Measurements from ENCODE around the gene ANKS1B. TPM values are rescaled to one million over a fixed set of nuclear protein-coding genes. Genes with fewer than 3 reads are reported as not detected.

The ANKS1B gene
- total and polyA plus RNA-seq, 3 experiments from 2014 or later, result 0.39 to 0.60 TPM; not detected in 1

- POLR2A ChIA-PET, result no interaction called here
Observed at GRCh38 chr12:99552022-99552421, 432.7 kb downstream of the ANKS1B start.

GRCh38 chr12:99549651-99550050, 435.1 kb downstream of the ANKS1B start:
- Histone ChIP-seq H3K4me1 (ENCODE audit: insufficient read depth, low read length) (no peaks in the 10 kb centered on the region), H3K27me3 (ENCODE audit: insufficient read depth, low read length, poor library complexity, severe bottlenecking) (no peaks in the 10 kb centered on the region), H3K9me3 (ENCODE audit: low read length) (no peaks in the 10 kb centered on the region), H3K27ac (ENCODE audit: low read depth, low read length) (no peak overlapping the region), H3K36me3 (ENCODE audit: insufficient read depth, low read length) (no peaks in the 10 kb centered on the region), H3K4me3 (ENCODE audit: low read length) (no peak overlapping the region)
- CTCF ChIA-PET, result no interaction called here
- Mint-ChIP-seq H3K36me3 (no peaks in the 10 kb centered on the region), H3K27ac (no peak overlapping the region), H3K4me1 (no peaks in the 10 kb centered on the region), H3K9me3 (peaks cover 3 to 24% (median 6%) of the 10 kb centered on the region in 5 donors), H3K27me3 (no peaks in the 10 kb centered on the region), H3K4me3 (no peak overlapping the region)
- POLR2A ChIA-PET, result no interaction called here
- DNase-seq, result no peak

More at GRCh38 chr12:99552022-99552421, 432.7 kb downstream of the ANKS1B start:
- Histone ChIP-seq H3K4me1 (ENCODE audit: insufficient read depth, low read length) (no peaks in the 10 kb centered on the region), H3K4me3 (ENCODE audit: low read length) (no peak overlapping the region), H3K27me3 (ENCODE audit: insufficient read depth, low read length, poor library complexity, severe bottlenecking) (no peaks in the 10 kb centered on the region), H3K9me3 (ENCODE audit: low read length) (no peaks in the 10 kb centered on the region), H3K27ac (ENCODE audit: low read depth, low read length) (no peak overlapping the region), H3K36me3 (ENCODE audit: insufficient read depth, low read length) (no peaks in the 10 kb centered on the region)
- Mint-ChIP-seq H3K27ac (no peak overlapping the region), H3K36me3 (no peaks in the 10 kb centered on the region), H3K27me3 (no peaks in the 10 kb centered on the region), H3K4me1 (no peaks in the 10 kb centered on the region), H3K4me3 (no peak overlapping the region), H3K9me3 (peaks cover 8 to 26% (median 9%) of the 10 kb centered on the region in 5 donors)
- DNase-seq, result no peak
- CTCF ChIA-PET, result no interaction called here

- H3K36me3 ChIP-seq (ENCODE audit: insufficient read depth, low read length), result no peaks in the 10 kb centered on the region
- H3K27me3 ChIP-seq (ENCODE audit: insufficient read depth, low read length, poor library complexity, severe bottlenecking), result no peaks in the 10 kb centered on the region
- no peak for DNase-seq
- H3K4me1 ChIP-seq (ENCODE audit: insufficient read depth, low read length), result no peaks in the 10 kb centered on the region
- POLR2A ChIA-PET, result no interaction called here
- H3K4me1 Mint-ChIP-seq, result no peaks in the 10 kb centered on the region
- H3K27ac Mint-ChIP-seq, result no peak overlapping the region
- H3K4me3 ChIP-seq (ENCODE audit: low read length), result no peak overlapping the region
- CTCF ChIA-PET, result no interaction called here
- no peaks in the 10 kb centered on the region for H3K9me3 ChIP-seq (ENCODE audit: low read length)
- no peak overlapping the region for H3K4me3 Mint-ChIP-seq
- H3K27ac ChIP-seq (ENCODE audit: low read depth, low read length), result no peak overlapping the region
- H3K27me3 Mint-ChIP-seq, result no peaks in the 10 kb centered on the region
- peaks cover 2 to 24% (median 6%) of the 10 kb centered on the region in 5 donors for H3K9me3 Mint-ChIP-seq
- no peaks in the 10 kb centered on the region for H3K36me3 Mint-ChIP-seq
Observed at GRCh38 chr12:99549196-99549595, 435.5 kb downstream of the ANKS1B start.

- CTCF ChIA-PET, result no interaction called here
- Mint-ChIP-seq H3K27me3 (no peaks in the 10 kb centered on the region), H3K9me3 (peaks cover 1 to 22% (median 5%) of the 10 kb centered on the region in 5 donors), H3K36me3 (no peaks in the 10 kb centered on the region), H3K4me1 (no peaks in the 10 kb centered on the region), H3K27ac (no peak overlapping the region), H3K4me3 (no peak overlapping the region)
- POLR2A ChIA-PET, result no interaction called here
- Histone ChIP-seq H3K27ac (ENCODE audit: low read depth, low read length) (no peak overlapping the region), H3K4me1 (ENCODE audit: insufficient read depth, low read length) (no peaks in the 10 kb centered on the region), H3K27me3 (ENCODE audit: insufficient read depth, low read length, poor library complexity, severe bottlenecking) (no peaks in the 10 kb centered on the region), H3K36me3 (ENCODE audit: insufficient read depth, low read length) (no peaks in the 10 kb centered on the region), H3K4me3 (ENCODE audit: low read length) (no peak overlapping the region), H3K9me3 (ENCODE audit: low read length) (no peaks in the 10 kb centered on the region)
- no peak for DNase-seq
Observed at GRCh38 chr12:99544457-99544856, 440.3 kb downstream of the ANKS1B start.

GRCh38 chr12:99529966-99530365, 454.8 kb downstream of the ANKS1B start:
- CTCF ChIA-PET, result no interaction called here

GRCh38 chr12:99528478-99528877, 456.3 kb downstream of the ANKS1B start:
- no peaks in the 10 kb centered on the region for H3K27me3 ChIP-seq (ENCODE audit: insufficient read depth, low read length, poor library complexity, severe bottlenecking)
- ChIA-PET POLR2A (no interaction called here), CTCF (no interaction called here)
- Mint-ChIP-seq H3K27ac (no peak overlapping the region), H3K4me3 (no peak overlapping the region), H3K36me3 (no peaks in the 10 kb centered on the region), H3K9me3 (peaks cover 2 to 28% (median 5%) of the 10 kb centered on the region in 5 donors), H3K27me3 (no peaks in the 10 kb centered on the region), H3K4me1 (no peaks in the 10 kb centered on the region)
- no peaks in the 10 kb centered on the region for H3K9me3 ChIP-seq (ENCODE audit: low read length)
- H3K36me3 ChIP-seq (ENCODE audit: insufficient read depth, low read length), result no peaks in the 10 kb centered on the region
- H3K27ac ChIP-seq (ENCODE audit: low read depth, low read length), result no peak overlapping the region
- H3K4me3 ChIP-seq (ENCODE audit: low read length), result no peak overlapping the region
- no peak for DNase-seq
- no peaks in the 10 kb centered on the region for H3K4me1 ChIP-seq (ENCODE audit: insufficient read depth, low read length)

More at GRCh38 chr12:99529966-99530365, 454.8 kb downstream of the ANKS1B start:
- Histone ChIP-seq H3K27me3 (ENCODE audit: insufficient read depth, low read length, poor library complexity, severe bottlenecking) (no peaks in the 10 kb centered on the region), H3K4me1 (ENCODE audit: insufficient read depth, low read length) (no peaks in the 10 kb centered on the region), H3K9me3 (ENCODE audit: low read length) (no peaks in the 10 kb centered on the region), H3K27ac (ENCODE audit: low read depth, low read length) (no peak overlapping the region), H3K36me3 (ENCODE audit: insufficient read depth, low read length) (no peaks in the 10 kb centered on the region), H3K4me3 (ENCODE audit: low read length) (no peak overlapping the region)
- Mint-ChIP-seq H3K27ac (no peak overlapping the region), H3K4me1 (no peaks in the 10 kb centered on the region), H3K27me3 (no peaks in the 10 kb centered on the region), H3K4me3 (no peak overlapping the region), H3K36me3 (no peaks in the 10 kb centered on the region), H3K9me3 (peaks cover 0 to 28% (median 2%) of the 10 kb centered on the region in 5 donors)
- POLR2A ChIA-PET, result no interaction called here
- no peak for DNase-seq

- no peaks in the 10 kb centered on the region for H3K27me3 ChIP-seq (ENCODE audit: insufficient read depth, low read length, poor library complexity, severe bottlenecking)
- Mint-ChIP-seq H3K27ac (no peak overlapping the region), H3K4me1 (no peaks in the 10 kb centered on the region), H3K27me3 (no peaks in the 10 kb centered on the region), H3K4me3 (no peak overlapping the region), H3K9me3 (peaks cover under 1 to 32% (median 11%) of the 10 kb centered on the region in 5 donors), H3K36me3 (no peaks in the 10 kb centered on the region)
- DNase-seq, result no peak
- CTCF ChIA-PET, result no interaction called here
- no peak overlapping the region for H3K27ac ChIP-seq (ENCODE audit: low read depth, low read length)
- H3K4me3 ChIP-seq (ENCODE audit: low read length), result no peak overlapping the region
- no peaks in the 10 kb centered on the region for H3K4me1 ChIP-seq (ENCODE audit: insufficient read depth, low read length)
- no peaks in the 10 kb centered on the region for H3K9me3 ChIP-seq (ENCODE audit: low read length)
- POLR2A ChIA-PET, result no interaction called here
- H3K36me3 ChIP-seq (ENCODE audit: insufficient read depth, low read length), result no peaks in the 10 kb centered on the region
Observed at GRCh38 chr12:99523853-99524252, 460.9 kb downstream of the ANKS1B start.

- no peaks in the 10 kb centered on the region for H3K9me3 ChIP-seq (ENCODE audit: low read length)
- no peaks in the 10 kb centered on the region for H3K4me1 Mint-ChIP-seq
- H3K4me1 ChIP-seq (ENCODE audit: insufficient read depth, low read length), result no peaks in the 10 kb centered on the region
- ChIA-PET POLR2A (no interaction called here), CTCF (no interaction called here)
- H3K4me3 Mint-ChIP-seq, result no peak overlapping the region
- no peak for DNase-seq
- H3K36me3 Mint-ChIP-seq, result no peaks in the 10 kb centered on the region
- no peaks in the 10 kb centered on the region for H3K36me3 ChIP-seq (ENCODE audit: insufficient read depth, low read length)
- H3K27me3 ChIP-seq (ENCODE audit: insufficient read depth, low read length, poor library complexity, severe bottlenecking), result no peaks in the 10 kb centered on the region
- H3K9me3 Mint-ChIP-seq, result peaks cover 0 to 26% (median 11%) of the 10 kb centered on the region in 5 donors
- no peak overlapping the region for H3K4me3 ChIP-seq (ENCODE audit: low read length)
- H3K27me3 Mint-ChIP-seq, result no peaks in the 10 kb centered on the region
- H3K27ac ChIP-seq (ENCODE audit: low read depth, low read length), result no peak overlapping the region
- no peak overlapping the region for H3K27ac Mint-ChIP-seq
Observed at GRCh38 chr12:99522456-99522855, 462.3 kb downstream of the ANKS1B start.

GRCh38 chr12:99521664-99522063, 463.1 kb downstream of the ANKS1B start:
- H3K4me1 Mint-ChIP-seq, result no peaks in the 10 kb centered on the region
- Histone ChIP-seq H3K9me3 (ENCODE audit: low read length) (no peaks in the 10 kb centered on the region), H3K4me3 (ENCODE audit: low read length) (no peak overlapping the region), H3K4me1 (ENCODE audit: insufficient read depth, low read length) (no peaks in the 10 kb centered on the region), H3K27ac (ENCODE audit: low read depth, low read length) (no peak overlapping the region), H3K36me3 (ENCODE audit: insufficient read depth, low read length) (no peaks in the 10 kb centered on the region), H3K27me3 (ENCODE audit: insufficient read depth, low read length, poor library complexity, severe bottlenecking) (no peaks in the 10 kb centered on the region)
- no peak for DNase-seq
- POLR2A ChIA-PET, result no interaction called here
- no peaks in the 10 kb centered on the region for H3K36me3 Mint-ChIP-seq
- peaks cover 0 to 23% (median 11%) of the 10 kb centered on the region in 5 donors for H3K9me3 Mint-ChIP-seq
- no peak overlapping the region for H3K27ac Mint-ChIP-seq
- CTCF ChIA-PET, result no interaction called here
- H3K4me3 Mint-ChIP-seq, result no peak overlapping the region
- no peaks in the 10 kb centered on the region for H3K27me3 Mint-ChIP-seq
